ENCODE data around the gene OVAAL. TPM values are rescaled to one million over a fixed set of nuclear protein-coding genes. Genes with fewer than 3 reads are reported as not detected.

The OVAAL gene
- total RNA-seq, 1 donor from 2014 or later = 5.3 TPM

DNA sequence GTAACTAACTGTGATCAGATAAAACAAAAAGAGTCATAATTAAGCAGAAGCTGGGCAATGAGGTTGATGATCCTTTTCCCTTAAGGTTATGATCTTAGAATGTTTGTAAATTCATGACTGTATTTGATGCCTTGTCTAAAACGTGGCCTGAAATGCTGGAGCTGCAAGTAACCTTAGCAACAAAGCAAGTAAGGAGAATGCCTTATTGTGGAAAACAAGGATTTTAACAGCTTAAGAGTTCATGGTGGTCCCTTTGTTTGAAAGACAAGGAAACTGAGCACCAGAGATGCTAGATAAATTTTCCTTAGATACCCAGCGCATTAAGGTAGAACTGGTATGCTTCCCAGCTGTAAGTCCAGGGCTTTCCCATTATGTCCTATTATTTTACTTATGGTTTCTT, 47.4 kb downstream of the OVAAL start:
- intact Hi-C loops (cut with micrococcal nuclease) = no loop called here
- H3K36me3 ChIP-seq = no peaks in the 10 kb centered on the region
- no peak for DNase-seq
- H3K9me3 ChIP-seq (replicated peaks) = no peaks in the 10 kb centered on the region
- peaks cover 42% of the 10 kb centered on the region for H3K4me1 ChIP-seq
- H3K27me3 ChIP-seq (ENCODE audit: low read depth) = no peaks in the 10 kb centered on the region
- TF ChIP-seq, protein P1, sequence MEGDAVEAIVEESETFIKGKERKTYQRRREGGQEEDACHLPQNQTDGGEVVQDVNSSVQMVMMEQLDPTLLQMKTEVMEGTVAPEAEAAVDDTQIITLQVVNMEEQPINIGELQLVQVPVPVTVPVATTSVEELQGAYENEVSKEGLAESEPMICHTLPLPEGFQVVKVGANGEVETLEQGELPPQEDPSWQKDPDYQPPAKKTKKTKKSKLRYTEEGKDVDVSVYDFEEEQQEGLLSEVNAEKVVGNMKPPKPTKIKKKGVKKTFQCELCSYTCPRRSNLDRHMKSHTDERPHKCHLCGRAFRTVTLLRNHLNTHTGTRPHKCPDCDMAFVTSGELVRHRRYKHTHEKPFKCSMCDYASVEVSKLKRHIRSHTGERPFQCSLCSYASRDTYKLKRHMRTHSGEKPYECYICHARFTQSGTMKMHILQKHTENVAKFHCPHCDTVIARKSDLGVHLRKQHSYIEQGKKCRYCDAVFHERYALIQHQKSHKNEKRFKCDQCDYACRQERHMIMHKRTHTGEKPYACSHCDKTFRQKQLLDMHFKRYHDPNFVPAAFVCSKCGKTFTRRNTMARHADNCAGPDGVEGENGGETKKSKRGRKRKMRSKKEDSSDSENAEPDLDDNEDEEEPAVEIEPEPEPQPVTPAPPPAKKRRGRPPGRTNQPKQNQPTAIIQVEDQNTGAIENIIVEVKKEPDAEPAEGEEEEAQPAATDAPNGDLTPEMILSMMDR (IDR thresholded peaks at IDR 0.05; ENCODE audit: borderline replicate concordance) = no peak
- no peak overlapping the region for H3K4me3 ChIP-seq
- H3K27ac ChIP-seq (replicated peaks) = no peak overlapping the region

DNA sequence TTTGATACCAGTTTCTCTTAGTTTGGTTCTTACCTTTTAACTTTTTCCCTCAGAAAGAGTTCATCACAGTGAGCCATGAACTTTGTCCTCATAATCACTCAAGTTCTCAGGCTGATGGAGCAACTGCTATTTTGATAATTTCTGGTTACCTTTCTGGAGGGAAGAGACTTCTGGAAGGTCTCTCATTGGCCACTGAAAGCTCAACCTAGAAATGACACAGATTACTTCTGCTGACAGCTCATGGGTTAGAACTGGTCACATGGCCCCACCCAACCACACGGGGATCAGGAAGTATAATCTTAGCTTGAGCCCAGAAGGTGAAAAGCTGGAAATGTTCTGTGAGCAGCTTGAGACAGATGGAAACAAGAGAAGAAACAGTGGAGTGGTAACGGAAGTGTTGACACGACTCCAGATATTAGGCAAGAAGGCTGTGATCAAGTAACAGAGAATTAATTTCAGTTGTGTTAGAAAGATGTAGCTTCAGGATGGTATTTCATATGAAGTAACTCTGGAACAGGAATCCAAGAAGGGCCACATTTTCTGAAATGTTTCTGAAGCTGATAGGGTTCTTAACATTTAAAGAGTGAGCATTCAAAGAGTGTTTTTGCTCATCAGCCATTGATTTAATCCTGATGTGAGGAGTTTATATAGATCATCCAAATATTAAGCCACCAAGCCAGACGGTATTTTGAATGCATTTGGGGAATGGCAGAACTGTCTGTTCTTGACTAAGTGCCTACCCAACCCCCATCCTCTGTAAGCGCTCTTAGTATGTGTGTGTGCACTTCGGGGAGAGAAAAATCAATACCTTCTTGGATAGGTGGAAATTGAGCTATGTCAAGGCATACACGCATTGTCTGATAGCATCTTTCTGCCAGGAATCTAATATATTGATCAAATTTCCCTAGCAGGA, 51.1 kb downstream of the OVAAL start:
- no peaks in the 10 kb centered on the region for H3K27me3 ChIP-seq (ENCODE audit: low read depth)
- H3K4me3 ChIP-seq = no peak overlapping the region
- peaks cover 27% of the 10 kb centered on the region for H3K4me1 ChIP-seq
- no peak for DNase-seq
- no peaks in the 10 kb centered on the region for H3K36me3 ChIP-seq
- no peaks in the 10 kb centered on the region for H3K9me3 ChIP-seq (replicated peaks)
- peak overlapping the region; percentile 83 for H3K27ac ChIP-seq (replicated peaks)
- TF ChIP-seq, protein P1 (IDR thresholded peaks at IDR 0.05; ENCODE audit: borderline replicate concordance) = no peak
- intact Hi-C loops (cut with micrococcal nuclease) = no loop called here

DNA sequence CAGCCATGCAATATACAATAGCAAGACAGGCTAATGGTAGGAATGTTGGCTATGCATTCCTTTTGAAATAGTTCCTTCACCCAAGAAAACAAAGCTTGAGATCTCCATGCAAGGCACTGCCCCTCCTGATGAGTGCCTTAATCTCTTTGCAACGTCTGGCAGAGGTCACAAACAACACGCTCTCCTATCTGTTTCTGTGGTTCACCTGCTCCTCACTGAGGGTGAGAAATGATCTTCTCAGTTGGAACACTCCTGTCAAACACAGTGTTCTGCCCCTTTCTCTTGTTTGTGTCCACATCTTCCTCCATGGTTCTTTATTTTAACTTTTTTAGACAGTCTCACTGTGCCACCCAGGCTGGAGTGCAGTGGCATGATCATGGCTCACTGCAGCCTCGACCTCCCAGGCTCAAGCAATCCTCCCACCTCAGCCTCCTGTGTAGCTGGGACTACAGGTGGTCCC, 51.8 kb downstream of the OVAAL start:
- TF ChIP-seq, protein P1 (IDR thresholded peaks at IDR 0.05; ENCODE audit: borderline replicate concordance) = no peak

GRCh38 chr1:180611016-180611930, 52.5 kb downstream of the OVAAL start:
- no peaks in the 10 kb centered on the region for H3K9me3 ChIP-seq (replicated peaks)
- H3K36me3 ChIP-seq = no peaks in the 10 kb centered on the region
- TF ChIP-seq, protein P1 (IDR thresholded peaks at IDR 0.05; ENCODE audit: borderline replicate concordance) = no peak
- H3K4me1 ChIP-seq = peaks cover 37% of the 10 kb centered on the region
- peak overlapping the region; percentile 83 for H3K27ac ChIP-seq (replicated peaks)
- DNase-seq = no peak
- no peaks in the 10 kb centered on the region for H3K27me3 ChIP-seq (ENCODE audit: low read depth)
- intact Hi-C loops (cut with micrococcal nuclease) = no loop called here
- H3K4me3 ChIP-seq = no peak overlapping the region

More for the DNA sequence above, 51.8 kb downstream of the OVAAL start:
- no peaks in the 10 kb centered on the region for H3K9me3 ChIP-seq (replicated peaks)
- H3K27ac ChIP-seq (replicated peaks) = peak overlapping the region; percentile 83
- no peak for DNase-seq
- no peaks in the 10 kb centered on the region for H3K27me3 ChIP-seq (ENCODE audit: low read depth)
- intact Hi-C loops (cut with micrococcal nuclease) = no loop called here
- H3K4me1 ChIP-seq = peaks cover 30% of the 10 kb centered on the region
- H3K4me3 ChIP-seq = no peak overlapping the region
- no peaks in the 10 kb centered on the region for H3K36me3 ChIP-seq

- Histone ChIP-seq H3K27me3 (ENCODE audit: low read depth) (no peaks in the 10 kb centered on the region), H3K4me1 (peaks cover 44% of the 10 kb centered on the region), H3K4me3 (no peak overlapping the region), H3K36me3 (no peaks in the 10 kb centered on the region), H3K27ac (replicated peaks) (peak overlapping the region; percentile 83), H3K9me3 (replicated peaks) (no peaks in the 10 kb centered on the region)
- intact Hi-C loops (cut with micrococcal nuclease) = no loop called here
- TF ChIP-seq, protein P1 (IDR thresholded peaks at IDR 0.05; ENCODE audit: borderline replicate concordance) = no peak
- no peak for DNase-seq
Measured at GRCh38 chr1:180612632-180613031, 53.9 kb downstream of the OVAAL start.

Data from left ventricle myocardium inferior (tissue), 1 donor.